Neural progenitor cell (in vitro differentiated cells): ENCODE results near the gene CDK11A. TPM values are rescaled to one million over a fixed set of nuclear protein-coding genes. Genes with fewer than 3 reads are reported as not detected.
A peak's percentile ranks its signal among the peaks of the same experiment; 100 is the strongest.
"Not testable (repeated sequence)": the region's sequence is repeated elsewhere in the genome, so short reads cannot be mapped to it uniquely, and the experiment has no call there.

Source experiments
- DNase-seq: peaks from one replicate; pipeline ENCODE4 v3.0.0-alpha.2; 2016; ENCODE audit warnings: low spot score
- H2AFZ ChIP-seq: fragments of 200-600 bp; sonication (generic); replicated peaks from 2 replicates; pipeline ENCODE4 v1.6.1; 2016; ENCODE audit warnings: antibody characterized with exemption
- H3F3A ChIP-seq: fragments of 200-600 bp; sonication (generic); 2 replicates; pipeline ENCODE4 v1.6.1; 2016; ENCODE audit warnings: antibody characterized with exemption, low read depth
- H3K27ac ChIP-seq: fragments of 200-600 bp; sonication (generic); 2 replicates; pipeline ENCODE4 v1.5.1; 2016; ENCODE audit warnings: mild to moderate bottlenecking
- H3K27me3 ChIP-seq: fragments of 200-600 bp; sonication (generic); 2 replicates; pipeline ENCODE4 v1.6.1; 2016; ENCODE audit warnings: mild to moderate bottlenecking, moderate library complexity
- H3K36me3 ChIP-seq: fragments of 200-600 bp; sonication (generic); 2 replicates; pipeline ENCODE4 v1.5.1; 2016
- H3K4me1 ChIP-seq: fragments of 200-600 bp; sonication (generic); 2 replicates; pipeline ENCODE4 v1.6.1; 2016; ENCODE audit warnings: mixed run types
- H3K4me2 ChIP-seq: fragments of 200-600 bp; sonication (generic); 2 replicates; pipeline ENCODE4 v1.6.1; 2016
- H3K4me3 ChIP-seq: fragments of 200-600 bp; sonication (generic); 2 replicates; pipeline ENCODE4 v1.5.1; 2016
- H3K79me2 ChIP-seq: fragments of 200-600 bp; sonication (generic); 2 replicates; pipeline ENCODE4 v1.6.1; 2016; ENCODE audit warnings: low read depth
- H3K9ac ChIP-seq: fragments of 200-600 bp; sonication (generic); 2 replicates; pipeline ENCODE4 v1.6.1; 2016
- H3K9me3 ChIP-seq: fragments of 200-600 bp; sonication (generic); 2 replicates; pipeline ENCODE4 v1.5.1; 2016; ENCODE audit warnings: low read depth
- H4K20me1 ChIP-seq: fragments of 200-600 bp; sonication (generic); 2 replicates; pipeline ENCODE4 v1.6.1; 2016; ENCODE audit warnings: low read depth
- H3K27ac Mint-ChIP-seq: 3 replicates; pipeline ENCODE4 v1.8.0; 2021; ENCODE audit warnings: mixed read lengths
- H3K27me3 Mint-ChIP-seq: 2 replicates; pipeline ENCODE4 v1.8.0; 2022; ENCODE audit warnings: low read depth, mild to moderate bottlenecking, inconsistent platforms, moderate library complexity, mixed read lengths; ENCODE audit not compliant: insufficient read depth
- H3K36me3 Mint-ChIP-seq: 3 replicates; pipeline ENCODE4 v1.8.0; 2021; ENCODE audit warnings: mixed read lengths
- H3K4me1 Mint-ChIP-seq: 3 replicates; pipeline ENCODE4 v1.8.0; 2021; ENCODE audit warnings: mixed read lengths
- H3K4me3 Mint-ChIP-seq: 3 replicates; pipeline ENCODE4 v1.8.0; 2021; ENCODE audit warnings: mild to moderate bottlenecking, moderate library complexity, mixed read lengths
- H3K9me3 Mint-ChIP-seq: 3 replicates; pipeline ENCODE4 v1.8.0; 2020; ENCODE audit warnings: mixed read lengths
- total RNA-seq: library from RNA; depleted of rRNA; stranded (reverse); fragments of >200 nt; gene quantifications from 2 replicates; pipeline ENCODE4 v1.2.3, GENCODE V29; 2015; ENCODE audit warnings: low replicate concordance

The CDK11A gene
- total RNA-seq, 1 donor from 2014 or later: 6.6 TPM

DNA sequence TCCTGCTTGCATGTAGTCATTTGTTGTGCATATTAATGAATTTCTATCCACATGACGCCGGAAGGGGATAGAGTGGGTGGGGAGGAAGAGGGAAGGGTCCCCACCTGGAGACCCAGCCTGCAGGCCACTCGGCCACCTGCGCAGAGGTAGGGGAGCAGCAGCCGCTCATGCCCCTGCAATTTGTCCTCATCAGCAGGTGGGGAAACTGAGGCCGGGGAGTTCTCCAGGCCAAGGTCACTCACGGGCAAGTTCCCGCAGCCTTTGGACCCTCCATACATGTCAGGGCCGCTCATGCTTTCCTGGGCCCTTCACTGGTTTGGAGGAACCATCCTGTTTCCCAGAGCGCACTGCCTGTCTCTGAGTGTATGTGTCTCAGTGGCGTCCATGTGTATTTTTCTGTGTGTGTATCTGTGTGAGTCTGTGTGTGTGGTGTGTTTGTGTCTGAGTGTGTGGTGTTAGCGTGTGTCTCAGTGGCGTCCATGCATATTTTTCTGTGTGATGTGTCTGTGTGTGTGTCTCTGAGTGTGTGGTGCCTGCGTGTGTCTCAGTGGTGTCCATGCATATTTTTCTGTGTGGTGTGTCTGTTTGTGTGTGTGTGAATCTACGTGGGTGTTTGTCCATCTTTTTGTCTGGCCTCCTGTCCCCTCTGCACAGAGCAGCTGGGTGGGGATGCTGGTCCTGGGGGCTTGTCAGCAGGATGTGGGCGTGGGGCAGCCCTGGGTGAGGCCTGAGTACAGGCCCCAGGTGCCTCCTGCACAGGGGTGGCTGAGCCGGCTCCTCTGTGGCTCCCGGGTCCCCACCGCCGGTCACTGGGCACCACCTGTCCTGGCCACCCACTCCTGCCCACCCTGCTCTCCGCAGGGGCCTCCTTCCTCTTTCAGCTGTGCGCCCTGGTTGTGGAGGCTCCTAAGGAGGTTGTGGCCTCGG is 27.5 kb downstream of the CDK11A start:
- not testable (repeated sequence) for H3K9me3 ChIP-seq, H3K36me3 ChIP-seq, H3K4me1 ChIP-seq, H3K36me3 Mint-ChIP-seq, H3K27me3 Mint-ChIP-seq, H3K4me1 Mint-ChIP-seq, H3K4me2 ChIP-seq, H3K27ac ChIP-seq, H3K79me2 ChIP-seq, H3K9me3 Mint-ChIP-seq, H3F3A ChIP-seq, H3K27me3 ChIP-seq, H3K9ac ChIP-seq, H4K20me1 ChIP-seq, H3K4me3 ChIP-seq, DNase-seq, H2AFZ ChIP-seq
- Mint-ChIP-seq H3K4me3 (peak overlapping the region; percentile 22), H3K27ac (peak overlapping the region; percentile 73)

DNA sequence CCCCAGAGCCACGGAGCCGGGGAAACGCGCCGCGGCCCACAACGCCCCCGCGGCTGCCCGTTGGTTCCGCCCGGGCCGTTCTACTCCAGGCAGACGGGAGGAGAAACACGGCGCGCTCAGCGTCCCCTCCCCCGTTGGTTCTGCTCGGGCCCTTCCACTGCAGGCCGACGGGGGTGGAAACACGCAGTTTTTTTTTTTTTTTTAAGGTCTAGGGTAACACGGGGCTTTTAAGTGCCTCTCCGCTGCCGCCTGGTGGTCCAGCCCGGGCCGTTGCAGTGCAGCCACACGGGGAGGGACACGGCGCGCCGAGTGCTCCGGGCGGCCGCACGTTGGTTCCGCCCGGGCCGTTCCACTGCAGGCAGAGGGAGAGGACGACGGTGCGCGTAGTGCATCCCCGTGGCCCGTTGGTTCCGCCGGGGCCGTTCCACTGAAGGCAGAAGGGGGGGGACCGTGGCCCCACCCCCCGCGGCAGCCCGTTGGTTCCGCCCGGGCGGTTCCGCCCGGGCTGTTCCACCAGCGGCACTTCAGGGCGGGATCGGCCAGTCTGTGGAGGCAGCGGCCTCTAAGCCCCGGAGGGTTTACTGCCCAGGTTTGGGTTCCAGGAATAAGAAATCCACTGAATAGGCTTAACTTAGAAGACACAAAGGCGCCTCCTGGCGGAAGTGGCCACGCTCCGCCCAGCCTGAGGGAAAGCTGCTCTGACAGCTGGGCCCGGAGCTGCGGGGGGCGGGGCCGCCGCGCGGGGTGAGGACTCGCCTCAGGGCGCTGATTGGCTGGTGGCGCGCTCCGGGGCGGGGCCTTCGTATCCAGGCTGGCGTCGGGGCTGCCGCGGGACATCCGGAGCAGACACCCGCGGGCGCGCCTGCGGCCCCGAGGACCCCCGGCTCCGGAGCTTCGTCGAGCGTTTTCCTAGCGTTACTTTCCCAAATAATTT is 31.2 kb downstream of the CDK11A start, which contains the start of gene SLC35E2B:
Gene SLC35E2B, minus strand, starts transcription at position 82 of the 934 bp plus-strand sequence. CDS start 16,096 bp downstream, outside the sequence.
- DNase-seq: peak; percentile 93
- H3K36me3 Mint-ChIP-seq, H3K4me1 Mint-ChIP-seq, H3K27me3 Mint-ChIP-seq, H3K27ac Mint-ChIP-seq, H2AFZ ChIP-seq, H3K27me3 ChIP-seq, H4K20me1 ChIP-seq, H3F3A ChIP-seq, H3K4me1 ChIP-seq, H3K36me3 ChIP-seq, H3K9me3 ChIP-seq, H3K9me3 Mint-ChIP-seq: not testable (repeated sequence)
- H3K4me3 Mint-ChIP-seq: peak within 1 kb of the TSS; percentile 80
- peaks cover 18% of the 10 kb centered on the region for H3K79me2 ChIP-seq
- peak within 1 kb of the TSS; percentile 100 for H3K27ac ChIP-seq
- H3K4me2 ChIP-seq: peak within 1 kb of the TSS; percentile 74
- H3K4me3 ChIP-seq: peak within 1 kb of the TSS; percentile 68
- peak within 1 kb of the TSS; percentile 98 for H3K9ac ChIP-seq

DNA sequence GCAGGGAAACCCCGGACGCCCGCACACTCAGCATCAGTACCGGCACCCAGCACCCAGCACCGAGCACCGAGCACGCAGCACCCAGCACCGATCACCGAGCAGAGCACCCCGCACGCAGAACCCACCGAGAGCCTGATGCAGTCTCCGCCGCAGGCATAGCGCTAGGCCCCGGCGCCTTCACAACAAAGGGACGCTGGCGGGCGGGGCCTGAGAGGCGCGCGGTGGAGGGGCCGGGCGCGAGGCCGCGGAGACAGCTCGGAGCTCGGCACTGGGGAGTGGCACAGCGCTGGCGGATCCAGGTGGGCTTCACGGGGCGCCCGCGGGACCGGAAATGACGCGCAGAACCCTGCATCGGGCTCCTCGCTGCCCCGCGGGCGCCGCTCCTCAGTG is 31.8 kb downstream of the CDK11A start:
- not testable (repeated sequence) for H3K27me3 Mint-ChIP-seq, H3K9me3 Mint-ChIP-seq, H3K9me3 ChIP-seq, H3K27me3 ChIP-seq, H3K27ac Mint-ChIP-seq, H3K4me1 Mint-ChIP-seq, H4K20me1 ChIP-seq, H2AFZ ChIP-seq, H3K36me3 ChIP-seq, H3K4me1 ChIP-seq
- Histone ChIP-seq H3F3A (peaks cover 11% of the 10 kb centered on the region), H3K79me2 (peaks cover 25% of the 10 kb centered on the region), H3K4me2 (peak overlapping the region; percentile 71), H3K27ac (peak overlapping the region; percentile 100), H3K9ac (peak overlapping the region; percentile 98), H3K4me3 (peak overlapping the region; percentile 68)
- Mint-ChIP-seq H3K36me3 (peaks cover 13% of the 10 kb centered on the region), H3K4me3 (peak overlapping the region; percentile 68)
- peak; percentile 86 for DNase-seq

DNA sequence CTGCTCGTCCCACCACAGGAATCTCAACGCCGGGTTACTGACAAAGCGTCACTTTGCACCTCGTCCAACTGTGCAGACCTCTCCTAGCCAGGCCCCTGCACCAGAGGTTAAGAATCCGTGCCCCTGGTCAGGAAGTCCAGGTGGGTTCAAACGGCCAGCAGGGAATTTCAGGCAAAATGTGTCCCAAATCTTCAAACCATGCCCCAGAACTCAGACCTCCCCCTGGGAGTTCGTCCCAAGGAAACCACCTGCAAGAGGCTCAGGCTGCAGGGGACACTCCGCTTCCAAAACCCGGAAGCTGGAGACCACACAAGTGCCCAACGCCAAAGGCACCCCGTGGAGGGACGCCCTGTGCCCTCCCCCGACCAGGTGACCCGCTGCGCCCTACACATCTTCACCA is 32.7 kb downstream of the CDK11A start:
- not testable (repeated sequence) for H3K27me3 Mint-ChIP-seq, H3K4me3 Mint-ChIP-seq, H3K36me3 ChIP-seq, H3K27ac ChIP-seq, H2AFZ ChIP-seq, H4K20me1 ChIP-seq, DNase-seq, H3K4me1 Mint-ChIP-seq, H3K9me3 Mint-ChIP-seq, H3K27me3 ChIP-seq, H3K27ac Mint-ChIP-seq, H3K9me3 ChIP-seq, H3K9ac ChIP-seq, H3K4me1 ChIP-seq
- H3K79me2 ChIP-seq: peaks cover 34% of the 10 kb centered on the region
- H3F3A ChIP-seq: peaks cover 11% of the 10 kb centered on the region
- peaks cover 13% of the 10 kb centered on the region for H3K36me3 Mint-ChIP-seq
- H3K4me2 ChIP-seq: peak overlapping the region; percentile 74
- peak overlapping the region; percentile 40 for H3K4me3 ChIP-seq

DNA sequence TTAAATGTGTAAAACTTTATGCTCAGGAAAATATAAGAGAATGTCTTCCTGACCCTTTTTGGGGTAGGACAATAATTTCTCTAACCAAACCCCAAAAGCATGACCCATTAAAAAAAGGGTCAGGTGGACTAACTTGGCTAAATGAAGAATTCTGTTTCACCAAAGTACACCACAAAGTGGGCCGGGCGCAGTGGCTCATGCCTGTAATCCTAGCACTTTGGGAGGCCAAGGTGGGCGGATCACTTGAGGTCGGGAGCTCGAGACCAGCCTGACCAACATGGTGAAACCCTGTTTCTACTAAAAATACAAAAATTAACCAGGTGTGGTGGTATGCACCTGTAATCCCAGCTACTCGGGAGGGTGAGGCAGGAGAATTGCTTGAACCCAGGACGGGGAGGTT is 34.6 kb downstream of the CDK11A start:
- H3K36me3 ChIP-seq, H3K4me3 ChIP-seq, H3K4me2 ChIP-seq, DNase-seq, H2AFZ ChIP-seq, H3K27me3 Mint-ChIP-seq, H3K9me3 Mint-ChIP-seq, H3K4me1 Mint-ChIP-seq, H3K27me3 ChIP-seq, H3K4me3 Mint-ChIP-seq, H3K4me1 ChIP-seq, H3K9ac ChIP-seq, H3K27ac Mint-ChIP-seq, H3K9me3 ChIP-seq, H3K27ac ChIP-seq: not testable (repeated sequence)
- H3K36me3 Mint-ChIP-seq: peaks cover 17% of the 10 kb centered on the region
- Histone ChIP-seq H4K20me1 (peaks cover 22% of the 10 kb centered on the region), H3F3A (peaks cover 11% of the 10 kb centered on the region), H3K79me2 (peaks cover 52% of the 10 kb centered on the region)
